ENCODE measurements around the gene CDKN2A. TPM values are rescaled to one million over a fixed set of nuclear protein-coding genes. Genes with fewer than 3 reads are reported as not detected.

Gene CDKN2A
- polyA plus RNA-seq, 4 donors: 0.30 to 2.7 (median 1.9) TPM; not detected in 1

DNA sequence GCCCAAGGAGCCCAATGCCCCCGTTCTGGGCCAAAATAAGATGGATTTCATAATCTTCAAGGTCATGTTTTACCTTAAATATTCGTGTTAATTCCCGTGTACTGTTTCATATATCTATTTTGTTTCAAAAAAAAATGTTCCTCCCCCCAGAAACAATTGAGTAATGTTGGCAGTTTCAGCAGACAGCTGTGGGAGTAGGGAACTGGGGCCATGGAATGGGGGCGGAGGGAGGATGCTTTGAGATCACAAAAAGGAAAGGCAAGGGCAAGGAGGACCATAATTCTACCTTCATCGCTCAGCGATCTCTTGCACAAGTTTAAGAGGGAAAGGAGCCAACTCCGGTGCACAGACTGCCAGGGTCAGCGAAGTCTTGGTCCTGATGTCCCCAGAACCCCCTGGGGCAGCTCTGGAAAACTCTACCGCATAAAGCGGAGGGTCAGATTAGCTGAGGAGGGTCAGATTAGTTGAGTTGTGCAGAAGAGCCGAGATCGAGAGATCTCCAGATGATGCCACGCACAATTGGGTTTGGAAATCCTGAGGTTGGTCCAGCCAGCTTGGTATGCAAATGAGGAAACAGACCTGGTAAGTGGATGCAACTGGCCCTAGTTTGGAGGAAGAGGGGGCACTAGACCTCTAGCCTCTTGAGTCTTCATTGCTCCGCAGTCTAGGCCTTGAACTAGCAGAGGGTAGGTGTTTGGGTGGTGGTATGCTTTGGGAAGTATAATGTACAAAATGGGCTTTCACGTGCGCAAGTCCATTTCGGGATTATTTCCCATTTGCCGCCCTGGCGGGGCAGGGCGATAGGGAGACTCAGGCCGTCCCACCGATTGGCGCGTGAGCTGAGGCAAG, 24.0 kb downstream of the CDKN2A start:
- WGBS, 3 donors: 13 to 20% (median 19%) methylated on average over 24 of the region's 24 CpGs
- peaks cover 0 to 4% of the 10 kb centered on the region in 2 donors for H3K9me3 ChIP-seq (ENCODE audit: control insufficient read depth in 2 of 2, insufficient read depth in 1 of 2, low read depth in 1 of 2, low read length in 1 of 2)
- FAIRE-seq: no peak
- H3K4me3 ChIP-seq (ENCODE audit: low read depth in 1 of 3, low read length in 3 of 3): no peak overlapping the region
- peaks cover 5 to 92% (median 67%) of the 10 kb centered on the region in 3 donors for H3K27me3 ChIP-seq (ENCODE audit: control insufficient read depth in 3 of 3, insufficient read depth in 3 of 3, low read length in 3 of 3)
- H3K36me3 ChIP-seq (ENCODE audit: control insufficient read depth in 3 of 3, insufficient read depth in 2 of 3, low read depth in 1 of 3, low read length in 3 of 3): no peaks in the 10 kb centered on the region
- H3K27ac ChIP-seq (ENCODE audit: low read depth in 1 of 3, low read length in 2 of 3): no peak overlapping the region
- H3K4me1 ChIP-seq (ENCODE audit: control insufficient read depth in 3 of 3, insufficient read depth in 2 of 3, low read depth in 1 of 3, low read length in 2 of 3): peaks cover 3 to 6% (median 6%) of the 10 kb centered on the region in 3 donors
- DNase-seq: no peak

DNA sequence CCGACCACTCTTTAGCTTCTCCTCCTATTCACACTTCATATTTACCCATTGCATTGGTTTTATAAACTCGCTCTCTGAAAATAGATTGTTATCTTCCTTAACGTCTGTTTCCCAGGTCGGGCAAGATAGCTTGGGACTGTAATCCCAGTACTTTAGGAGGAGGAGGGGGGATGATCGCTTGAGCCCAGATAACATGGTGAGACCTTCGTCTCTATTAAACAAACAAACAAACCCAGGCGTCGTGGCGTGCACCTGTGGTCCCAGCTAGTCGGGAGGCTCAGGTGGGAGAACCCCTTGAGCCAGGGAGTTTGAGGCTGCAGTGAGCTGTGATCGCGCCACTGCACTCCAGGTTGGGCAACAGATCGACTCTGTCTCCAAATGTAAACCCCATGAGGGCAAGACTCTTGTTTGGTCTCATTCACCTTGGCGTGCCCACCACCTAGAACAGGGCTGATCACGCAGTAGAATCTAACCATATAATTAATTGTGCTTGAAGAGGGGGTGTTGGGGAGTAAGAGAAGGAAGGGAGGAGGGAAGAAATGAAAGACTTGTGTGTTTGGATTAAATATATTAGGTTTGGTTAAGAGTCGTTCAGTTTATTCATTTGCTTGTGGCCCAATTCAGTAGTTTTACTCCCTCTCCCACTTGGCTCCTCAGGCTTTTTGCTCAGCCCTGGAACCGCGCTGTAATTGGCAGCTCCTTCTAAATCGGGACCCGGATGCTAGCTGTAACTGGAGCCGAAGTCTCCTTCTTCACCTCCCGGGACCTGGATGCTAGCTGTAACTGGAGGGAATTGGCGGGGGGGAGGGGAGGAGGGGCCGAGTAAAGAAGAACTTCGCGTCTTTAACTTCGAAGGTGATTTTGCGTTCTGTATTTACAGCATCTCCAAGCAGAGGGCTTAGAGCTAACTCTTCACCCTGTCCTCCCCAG, 24.9 kb downstream of the CDKN2A start:
- no peak overlapping the region for H3K27ac ChIP-seq (ENCODE audit: low read depth in 1 of 3, low read length in 2 of 3)
- H3K27me3 ChIP-seq (ENCODE audit: control insufficient read depth in 3 of 3, insufficient read depth in 3 of 3, low read length in 3 of 3): peaks cover 5 to 92% (median 62%) of the 10 kb centered on the region in 3 donors
- H3K36me3 ChIP-seq (ENCODE audit: control insufficient read depth in 3 of 3, insufficient read depth in 2 of 3, low read depth in 1 of 3, low read length in 3 of 3): no peaks in the 10 kb centered on the region
- DNase-seq (no peak), FAIRE-seq (no peak)
- WGBS, 3 donors: 8 to 13% (median 12%) methylated on average over 28 of the region's 28 CpGs
- H3K4me1 ChIP-seq (ENCODE audit: control insufficient read depth in 3 of 3, insufficient read depth in 2 of 3, low read depth in 1 of 3, low read length in 2 of 3): peaks cover 0 to 5% (median under 1%) of the 10 kb centered on the region in 3 donors
- no peak overlapping the region for H3K4me3 ChIP-seq (ENCODE audit: low read depth in 1 of 3, low read length in 3 of 3)
- H3K9me3 ChIP-seq (ENCODE audit: control insufficient read depth in 2 of 2, insufficient read depth in 1 of 2, low read depth in 1 of 2, low read length in 1 of 2): peaks cover 0 to 4% of the 10 kb centered on the region in 2 donors

DNA sequence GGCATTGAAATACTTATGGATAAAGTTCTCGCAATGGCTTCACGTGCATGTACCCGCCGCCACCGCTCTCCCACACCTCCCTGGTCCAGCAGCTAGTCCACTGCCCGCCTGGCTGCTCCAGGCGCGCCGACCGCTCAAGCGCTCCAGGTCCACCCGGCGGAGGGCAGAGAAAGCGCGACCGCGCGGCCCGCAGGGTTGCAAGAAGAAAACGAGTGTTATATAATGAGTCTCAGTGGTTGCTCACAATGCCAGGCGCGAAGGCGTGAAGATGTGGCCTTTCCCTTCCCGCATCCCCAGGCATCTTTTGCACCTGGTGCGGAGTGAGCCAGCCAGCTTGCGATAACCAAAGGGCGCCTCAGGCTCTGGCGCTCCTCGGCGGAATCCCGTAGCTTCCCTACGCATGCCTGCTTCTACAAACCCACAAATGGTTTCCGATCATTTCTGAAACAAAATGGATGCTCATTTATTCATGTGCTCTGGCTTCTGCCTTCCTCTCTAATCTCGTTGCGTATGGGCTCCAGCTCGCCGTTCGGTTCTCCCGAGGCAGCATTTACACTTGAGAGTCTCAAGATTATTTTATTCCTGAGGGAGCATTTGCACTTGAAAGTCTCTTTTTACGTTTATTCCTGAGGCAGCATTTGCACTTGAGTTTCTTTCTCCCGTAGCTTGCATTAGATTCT, 25.7 kb downstream of the CDKN2A start:
- peaks cover 5 to 84% (median 61%) of the 10 kb centered on the region in 3 donors for H3K27me3 ChIP-seq (ENCODE audit: control insufficient read depth in 3 of 3, insufficient read depth in 3 of 3, low read length in 3 of 3)
- H3K4me1 ChIP-seq (ENCODE audit: control insufficient read depth in 3 of 3, insufficient read depth in 2 of 3, low read depth in 1 of 3, low read length in 2 of 3): peaks cover 0 to 5% (median 0%) of the 10 kb centered on the region in 3 donors
- H3K36me3 ChIP-seq (ENCODE audit: control insufficient read depth in 3 of 3, insufficient read depth in 2 of 3, low read depth in 1 of 3, low read length in 3 of 3): no peaks in the 10 kb centered on the region
- 5 to 12% (median 9%) methylated on average over 40 to 41 of the region's 41 CpGs for WGBS, 3 donors
- no peak for FAIRE-seq
- H3K9me3 ChIP-seq (ENCODE audit: control insufficient read depth in 2 of 2, insufficient read depth in 1 of 2, low read depth in 1 of 2, low read length in 1 of 2): peaks cover 0 to 4% of the 10 kb centered on the region in 2 donors
- H3K27ac ChIP-seq (ENCODE audit: low read depth in 1 of 3, low read length in 2 of 3): no peak overlapping the region
- peak in 1 of 2 donors; percentile 46 for DNase-seq
- H3K4me3 ChIP-seq (ENCODE audit: low read depth in 1 of 3, low read length in 3 of 3): no peak overlapping the region

DNA sequence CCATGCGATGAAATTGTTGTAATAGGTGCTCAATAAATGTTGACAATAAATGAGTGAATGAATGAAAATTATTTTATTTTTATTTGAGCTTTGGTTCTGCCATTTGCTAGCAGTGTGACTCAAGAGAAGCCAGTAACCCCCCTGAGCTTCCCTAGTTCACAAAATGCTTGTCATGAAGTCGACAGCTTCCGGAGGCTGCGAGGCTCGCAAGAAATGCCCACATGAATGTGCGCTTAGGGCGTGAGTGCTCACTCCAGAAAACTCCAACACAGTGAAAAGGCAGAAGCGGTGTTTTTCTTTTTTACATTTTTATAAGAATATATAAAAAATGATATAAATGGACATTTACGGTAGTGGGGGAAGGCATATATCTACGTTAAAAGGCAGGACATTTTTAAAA, 26.5 kb downstream of the CDKN2A start:
- DNase-seq: no peak

DNA sequence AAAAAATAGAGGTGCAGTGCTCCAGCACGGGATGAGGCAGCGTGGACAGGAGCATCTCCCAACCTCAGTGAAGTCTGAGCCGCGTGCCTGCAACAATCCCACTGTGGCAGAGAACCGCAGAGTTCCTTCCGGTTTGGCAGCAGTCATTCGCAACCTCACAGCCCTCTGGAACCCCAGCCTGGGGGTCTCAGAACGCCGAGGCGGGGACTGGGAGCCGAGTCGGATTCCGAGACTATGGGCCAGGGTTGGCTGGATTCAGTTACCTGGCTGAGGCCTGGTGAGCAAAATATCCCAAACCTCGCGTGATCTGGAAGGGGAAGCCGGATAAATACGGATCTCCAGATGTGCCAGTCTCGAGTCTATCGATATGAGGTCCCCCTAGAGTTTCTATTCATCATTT, 27.0 kb downstream of the CDKN2A start:
- Histone ChIP-seq H3K36me3 (ENCODE audit: control insufficient read depth in 3 of 3, insufficient read depth in 2 of 3, low read depth in 1 of 3, low read length in 3 of 3) (no peaks in the 10 kb centered on the region), H3K27me3 (ENCODE audit: control insufficient read depth in 3 of 3, insufficient read depth in 3 of 3, low read length in 3 of 3) (peaks cover 5 to 82% (median 60%) of the 10 kb centered on the region in 3 donors), H3K9me3 (ENCODE audit: control insufficient read depth in 2 of 2, insufficient read depth in 1 of 2, low read depth in 1 of 2, low read length in 1 of 2) (peaks cover 0 to 4% of the 10 kb centered on the region in 2 donors), H3K4me3 (ENCODE audit: low read depth in 1 of 3, low read length in 3 of 3) (no peak overlapping the region), H3K27ac (ENCODE audit: low read depth in 1 of 3, low read length in 2 of 3) (no peak overlapping the region), H3K4me1 (ENCODE audit: control insufficient read depth in 3 of 3, insufficient read depth in 2 of 3, low read depth in 1 of 3, low read length in 2 of 3) (peaks cover 0 to 5% (median 0%) of the 10 kb centered on the region in 3 donors)
- WGBS, 3 donors: 8 to 18% (median 16%) methylated on average over 19 of the region's 19 CpGs
- DNase-seq: no peak
- no peak for FAIRE-seq

More for the DNA sequence above, 26.5 kb downstream of the CDKN2A start:
- Histone ChIP-seq H3K36me3 (ENCODE audit: control insufficient read depth in 3 of 3, insufficient read depth in 2 of 3, low read depth in 1 of 3, low read length in 3 of 3) (no peaks in the 10 kb centered on the region), H3K4me1 (ENCODE audit: control insufficient read depth in 3 of 3, insufficient read depth in 2 of 3, low read depth in 1 of 3, low read length in 2 of 3) (peaks cover 0 to 5% (median 0%) of the 10 kb centered on the region in 3 donors), H3K9me3 (ENCODE audit: control insufficient read depth in 2 of 2, insufficient read depth in 1 of 2, low read depth in 1 of 2, low read length in 1 of 2) (peaks cover 0 to 4% of the 10 kb centered on the region in 2 donors), H3K4me3 (ENCODE audit: low read depth in 1 of 3, low read length in 3 of 3) (no peak overlapping the region), H3K27me3 (ENCODE audit: control insufficient read depth in 3 of 3, insufficient read depth in 3 of 3, low read length in 3 of 3) (peaks cover 5 to 84% (median 61%) of the 10 kb centered on the region in 3 donors), H3K27ac (ENCODE audit: low read depth in 1 of 3, low read length in 2 of 3) (no peak overlapping the region)
- WGBS, 3 donors: 22 to 34% (median 33%) methylated on average over 10 of the region's 10 CpGs
- FAIRE-seq: no peak

DNA sequence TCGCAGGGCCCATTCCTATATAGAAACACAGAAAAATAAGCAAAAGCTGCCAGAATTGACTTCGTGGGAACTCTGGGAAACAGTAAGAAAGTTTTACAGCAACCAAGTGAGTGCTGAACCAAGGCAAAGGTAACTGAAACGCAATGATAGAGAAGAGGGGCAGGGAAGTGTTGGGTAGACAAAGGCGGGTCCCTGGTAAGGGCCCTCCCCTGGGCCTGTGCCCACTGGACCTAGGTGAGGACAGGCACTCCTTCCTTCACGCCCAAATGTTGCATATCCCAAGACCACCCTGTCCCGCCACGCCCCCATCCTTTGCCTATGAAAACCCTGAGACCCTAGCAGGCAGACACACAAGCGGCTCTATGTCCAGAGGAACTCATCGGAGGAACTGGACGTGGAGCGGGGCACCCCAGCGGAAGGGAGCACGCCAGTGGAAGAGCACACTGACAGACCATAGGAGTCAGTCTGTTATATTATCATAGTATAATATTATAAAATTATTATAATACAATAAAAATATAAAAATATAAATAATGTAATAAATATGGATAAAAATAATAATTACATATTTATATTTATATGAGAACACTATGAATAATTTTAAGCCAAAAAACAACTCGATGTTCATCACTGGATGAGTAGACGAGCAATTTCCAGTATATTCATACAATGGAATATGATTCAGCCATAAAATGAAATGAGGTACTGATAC, 27.9 kb downstream of the CDKN2A start:
- Histone ChIP-seq H3K9me3 (ENCODE audit: control insufficient read depth in 2 of 2, insufficient read depth in 1 of 2, low read depth in 1 of 2, low read length in 1 of 2) (peaks cover 0 to 4% of the 10 kb centered on the region in 2 donors), H3K27me3 (ENCODE audit: control insufficient read depth in 3 of 3, insufficient read depth in 3 of 3, low read length in 3 of 3) (peaks cover 5 to 78% (median 58%) of the 10 kb centered on the region in 3 donors), H3K27ac (ENCODE audit: low read depth in 1 of 3, low read length in 2 of 3) (no peak overlapping the region), H3K4me1 (ENCODE audit: control insufficient read depth in 3 of 3, insufficient read depth in 2 of 3, low read depth in 1 of 3, low read length in 2 of 3) (peaks cover 0 to 5% (median 0%) of the 10 kb centered on the region in 3 donors), H3K36me3 (ENCODE audit: control insufficient read depth in 3 of 3, insufficient read depth in 2 of 3, low read depth in 1 of 3, low read length in 3 of 3) (no peaks in the 10 kb centered on the region), H3K4me3 (ENCODE audit: low read depth in 1 of 3, low read length in 3 of 3) (no peak overlapping the region)
- no peak for FAIRE-seq
- no peak for DNase-seq
- WGBS, 3 donors: 16 to 29% (median 26%) methylated on average over 15 of the region's 15 CpGs

DNA sequence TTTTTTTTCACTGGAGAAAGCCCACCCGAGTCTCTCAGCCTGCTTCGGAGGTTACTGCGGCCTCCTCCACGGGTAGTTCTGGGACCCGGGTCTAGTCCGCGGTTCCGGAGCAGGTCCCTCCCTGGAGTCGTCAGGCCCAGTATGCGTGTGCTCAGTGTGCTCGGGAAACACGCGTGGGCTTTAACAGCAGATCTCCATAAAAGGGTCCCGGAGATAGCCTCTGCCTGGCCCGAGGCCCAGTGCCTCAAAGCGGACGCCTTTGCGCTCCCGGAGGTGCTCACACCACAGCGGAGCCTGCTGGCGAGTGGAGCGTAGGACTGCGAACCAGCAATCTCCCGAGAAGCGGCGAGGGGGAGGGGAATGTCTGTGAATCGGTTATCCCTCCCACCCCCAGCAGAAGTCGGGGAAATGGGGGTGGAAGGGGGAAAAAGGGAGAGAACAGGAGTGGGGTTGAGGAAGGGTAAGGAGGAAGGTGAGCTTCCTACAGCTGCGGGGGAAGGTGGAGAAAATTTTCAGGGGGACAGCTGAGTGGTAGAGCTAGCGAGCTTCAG, 28.7 kb downstream of the CDKN2A start:
- H3K4me3 ChIP-seq (ENCODE audit: low read depth in 1 of 3, low read length in 3 of 3): peak overlapping the region in 2 of 3 donors; percentile 22 to 51
- peak; percentile 63 to 74 for DNase-seq
- FAIRE-seq: no peak
- H3K9me3 ChIP-seq (ENCODE audit: control insufficient read depth in 2 of 2, insufficient read depth in 1 of 2, low read depth in 1 of 2, low read length in 1 of 2): peaks cover 0 to 4% of the 10 kb centered on the region in 2 donors
- peaks cover 5 to 73% (median 51%) of the 10 kb centered on the region in 3 donors for H3K27me3 ChIP-seq (ENCODE audit: control insufficient read depth in 3 of 3, insufficient read depth in 3 of 3, low read length in 3 of 3)
- no peak overlapping the region for H3K27ac ChIP-seq (ENCODE audit: low read depth in 1 of 3, low read length in 2 of 3)
- H3K4me1 ChIP-seq (ENCODE audit: control insufficient read depth in 3 of 3, insufficient read depth in 2 of 3, low read depth in 1 of 3, low read length in 2 of 3): peaks cover 0 to 5% (median 0%) of the 10 kb centered on the region in 3 donors
- H3K36me3 ChIP-seq (ENCODE audit: control insufficient read depth in 3 of 3, insufficient read depth in 2 of 3, low read depth in 1 of 3, low read length in 3 of 3): no peaks in the 10 kb centered on the region
- 2 to 6% (median 2%) methylated on average over 30 of the region's 30 CpGs for WGBS, 3 donors
